H4 (cell line): ENCODE data around the gene PLEKHG4B. TPM values are rescaled to one million over a fixed set of nuclear protein-coding genes. Genes with fewer than 3 reads are reported as not detected.

Source experiments
- DNase-seq: peaks from one replicate; pipeline ENCODE4 v3.0.0-alpha.2; 2015; ENCODE audit warnings: low spot score
- total RNA-seq: library from RNA; depleted of rRNA; stranded (reverse); fragments of >200 nt; shearing (Covaris generic); gene quantifications from 2 replicates; pipeline ENCODE4 v1.2.3, GENCODE V29; 2014

PLEKHG4B gene
- total RNA-seq, 1 experiment from 2014 or later, result 7.3 TPM

GRCh38 chr5:94113-94892 lies 2.3 kb downstream of the PLEKHG4B start:
- no peak for DNase-seq

GRCh38 chr5:95241-95980 lies 3.4 kb downstream of the PLEKHG4B start:
- DNase-seq, result no peak

DNA sequence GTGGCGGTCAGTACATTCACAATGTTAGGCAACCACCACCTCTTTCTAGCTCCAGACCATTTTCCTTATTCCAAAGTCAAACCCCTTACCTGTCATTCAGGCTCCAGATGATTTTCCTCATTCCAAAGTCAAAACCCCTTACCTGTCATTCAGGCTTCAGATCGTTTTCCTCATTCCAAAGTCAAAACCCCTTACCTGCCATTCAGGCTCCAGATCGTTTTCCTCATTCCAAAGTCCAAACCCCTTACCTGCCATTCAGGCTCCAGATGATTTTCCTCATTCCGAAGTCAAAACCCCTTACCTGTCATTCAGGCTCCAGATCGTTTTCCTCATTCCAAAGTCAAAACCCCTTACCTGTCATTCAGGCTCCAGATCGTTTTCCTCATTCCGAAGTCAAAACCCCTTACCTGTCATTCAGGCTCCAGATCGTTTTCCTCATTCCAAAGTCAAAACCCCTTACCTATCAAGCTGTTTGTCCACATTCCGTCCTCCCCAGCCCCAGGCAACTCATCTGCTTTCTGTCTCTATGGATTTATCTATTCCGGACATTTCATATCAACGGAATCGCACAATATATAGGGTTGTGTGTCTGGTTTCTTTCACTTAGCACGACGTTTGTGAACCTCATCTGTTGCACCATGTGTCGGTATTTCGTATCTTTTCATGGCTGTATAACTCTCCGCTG lies 5.2 kb downstream of the PLEKHG4B start:
- no peak for DNase-seq

- no peak for DNase-seq
These were observed 7.8 kb downstream of the PLEKHG4B start for GRCh38 chr5:99815-100214.

DNA sequence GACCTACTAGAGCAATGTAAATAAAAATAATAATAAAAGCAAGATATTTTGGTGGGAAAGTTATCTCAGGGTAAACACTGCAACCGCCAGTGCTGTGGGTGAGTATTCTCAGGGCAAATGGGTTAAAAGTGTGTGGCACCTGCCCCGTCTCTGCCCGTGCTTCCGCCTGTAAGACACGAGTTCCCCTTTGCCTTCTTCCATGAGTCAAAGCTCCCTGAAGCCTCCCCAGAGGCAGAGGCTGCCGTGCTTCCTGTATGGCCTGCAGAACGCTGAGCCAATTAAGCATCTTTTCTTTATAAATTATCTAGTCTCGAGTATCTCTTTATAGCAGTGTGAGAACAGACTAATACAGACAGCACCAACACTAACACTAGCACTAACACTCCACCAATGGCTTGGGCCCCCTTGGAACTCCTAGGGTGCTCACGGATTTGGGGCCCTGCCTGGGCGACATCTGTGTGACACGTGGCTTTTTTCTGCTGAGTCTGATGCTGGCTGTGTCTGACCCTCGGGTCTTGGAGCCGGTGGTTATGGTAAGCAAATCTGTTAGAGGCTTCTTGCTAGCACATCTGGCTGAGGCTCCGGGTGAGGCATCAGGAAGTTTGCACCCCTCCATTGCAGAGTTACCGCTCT lies 10.6 kb downstream of the PLEKHG4B start:
- DNase-seq, result no peak

GRCh38 chr5:104106-104505 lies 12.1 kb downstream of the PLEKHG4B start:
- DNase-seq, result peak; percentile 43

DNA sequence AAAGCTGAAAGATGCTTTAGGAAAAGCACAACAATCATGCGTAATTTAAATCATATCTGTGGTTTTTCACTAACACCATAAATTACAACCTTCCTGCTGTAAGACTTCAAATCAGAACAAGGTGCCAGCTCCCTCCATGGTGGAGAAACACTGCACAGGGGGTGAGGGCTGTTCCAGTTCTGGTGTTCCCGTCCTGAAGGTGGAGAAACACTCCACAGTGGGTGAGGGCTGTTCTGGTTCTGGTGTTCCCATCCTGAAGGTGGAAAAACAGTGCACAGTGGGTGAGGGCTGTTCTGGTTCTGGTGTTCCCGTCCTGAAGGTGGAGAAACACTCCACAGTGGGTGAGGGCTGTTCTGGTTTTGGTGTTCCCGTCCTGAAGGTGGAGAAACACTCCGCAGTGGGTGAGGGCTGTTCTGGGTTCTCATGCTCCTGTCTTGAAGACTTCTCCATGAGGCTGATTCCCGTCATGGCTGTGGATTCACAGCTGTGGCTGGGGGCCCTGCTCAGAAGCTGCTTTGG lies 12.9 kb downstream of the PLEKHG4B start:
- no peak for DNase-seq

DNA sequence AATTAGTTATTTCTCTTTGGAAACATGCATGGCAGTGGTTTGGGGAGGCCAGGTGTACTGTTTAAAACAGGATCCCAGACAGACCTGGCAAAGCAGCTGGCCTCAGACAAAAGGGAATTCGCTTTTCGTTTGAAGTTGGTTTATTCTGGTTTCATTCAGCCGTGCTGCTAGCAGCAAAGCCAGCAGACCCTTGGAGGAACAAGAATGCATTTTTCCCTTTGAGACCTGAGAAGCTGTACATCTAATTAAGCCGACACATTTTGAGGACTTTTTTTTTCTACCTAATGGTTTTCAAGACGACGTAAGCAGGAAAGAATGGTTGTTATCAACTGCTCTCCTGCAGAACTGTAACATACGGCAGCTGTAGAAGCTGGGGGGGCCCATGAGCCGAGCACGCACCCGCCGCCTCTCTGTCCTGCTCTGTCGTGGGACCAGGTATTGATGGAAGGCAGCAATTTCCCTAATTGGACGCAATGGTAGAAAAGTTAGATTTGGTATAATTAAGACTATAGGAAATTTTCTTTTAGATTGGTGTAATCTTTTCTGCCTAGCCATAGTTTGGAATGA lies 13.6 kb downstream of the PLEKHG4B start:
- no peak for DNase-seq

GRCh38 chr5:106587-106986 lies 14.6 kb downstream of the PLEKHG4B start:
- DNase-seq, result no peak

DNA sequence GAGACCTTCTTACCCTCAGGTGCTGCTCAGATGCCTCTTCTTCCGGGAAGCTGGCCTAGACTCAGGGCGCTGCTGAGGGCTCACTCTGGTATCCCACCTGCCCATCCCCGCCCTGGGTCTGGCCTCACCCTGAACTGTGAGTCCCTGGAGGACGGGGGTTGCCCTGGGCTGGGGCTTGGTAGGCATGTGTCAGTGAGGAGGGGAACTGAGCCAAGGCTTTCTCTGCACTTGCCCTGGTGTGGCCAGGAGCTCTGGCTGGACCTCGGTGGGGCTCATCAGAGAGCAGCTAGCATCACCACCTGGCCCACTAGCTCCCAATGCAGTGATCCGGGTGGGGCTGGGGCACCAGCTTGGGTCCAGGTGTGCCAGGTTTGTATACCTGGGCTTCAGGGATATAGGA lies 15.6 kb downstream of the PLEKHG4B start:
- DNase-seq, result no peak

DNA sequence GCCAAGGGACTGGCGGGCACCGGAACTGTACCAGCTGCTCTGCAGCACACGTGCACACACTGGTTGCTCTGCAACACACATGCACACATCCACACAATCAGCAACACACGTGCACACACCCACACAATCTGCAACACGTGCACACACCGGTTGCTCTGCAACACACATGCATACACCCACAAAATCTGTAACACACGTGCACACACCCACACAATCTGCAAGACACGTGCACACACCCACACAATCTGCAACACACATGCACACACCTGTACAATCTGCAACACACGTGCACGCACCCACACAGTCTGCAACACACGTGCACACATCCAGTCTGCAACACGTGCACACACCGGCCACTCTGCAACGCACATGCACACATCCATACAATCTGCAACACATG lies 17.9 kb downstream of the PLEKHG4B start:
- no peak for DNase-seq

DNA sequence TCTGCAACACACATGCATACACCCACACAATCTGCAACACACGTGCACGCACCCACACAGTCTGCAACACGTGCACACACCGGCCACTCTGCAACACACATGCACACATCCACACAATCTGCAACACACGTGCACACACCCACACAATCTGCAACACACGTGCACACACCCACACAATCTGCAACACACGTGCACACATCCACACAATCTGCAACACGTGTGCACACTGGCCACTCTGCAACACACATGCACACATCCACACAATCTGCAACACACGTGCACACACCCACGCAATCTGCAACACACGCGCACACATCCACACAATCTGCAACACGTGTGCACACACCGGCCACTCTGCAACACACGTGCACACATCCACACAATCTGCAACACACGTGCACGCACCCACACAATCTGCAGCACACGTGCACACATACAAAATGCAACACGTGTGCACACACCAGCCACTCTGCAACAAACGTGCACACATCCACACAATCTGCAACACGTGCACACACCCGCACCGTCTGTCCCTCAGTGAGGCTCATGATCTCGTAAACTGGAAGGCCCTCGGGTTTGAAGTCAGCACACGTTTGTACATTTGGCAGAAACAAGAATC lies 18.4 kb downstream of the PLEKHG4B start:
- no peak for DNase-seq

- DNase-seq, result no peak
These were observed 19.2 kb downstream of the PLEKHG4B start for GRCh38 chr5:111171-111570.

DNA sequence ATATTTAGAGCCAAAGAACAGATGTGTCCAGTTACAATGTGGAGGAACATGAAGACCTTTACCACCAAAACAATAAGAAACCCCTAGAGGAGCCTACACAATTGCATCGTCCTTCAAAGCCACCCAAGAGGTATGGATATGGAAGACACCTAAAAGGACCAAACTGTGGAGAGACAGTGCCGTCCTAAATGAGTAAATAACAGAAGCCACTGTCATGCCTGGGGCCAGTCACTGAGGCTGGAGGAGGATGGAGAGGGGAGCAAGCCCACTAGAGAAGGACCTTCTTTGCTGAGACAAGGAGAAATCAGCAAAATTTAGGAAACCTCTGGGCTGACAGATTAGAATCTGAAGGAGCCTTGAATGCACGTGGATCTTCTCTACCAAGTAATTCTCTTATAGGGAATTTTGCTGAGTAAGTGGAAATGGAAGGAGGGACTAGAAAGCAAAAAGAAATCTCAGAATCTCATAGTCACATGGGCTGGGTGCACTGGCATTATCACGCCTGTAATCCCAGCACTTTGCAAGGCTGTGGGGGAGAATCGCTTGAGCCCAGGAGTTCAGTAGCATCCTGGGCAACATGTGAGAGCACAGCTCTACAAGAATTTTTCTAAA lies 27.6 kb downstream of the PLEKHG4B start:
- no peak for DNase-seq

DNA sequence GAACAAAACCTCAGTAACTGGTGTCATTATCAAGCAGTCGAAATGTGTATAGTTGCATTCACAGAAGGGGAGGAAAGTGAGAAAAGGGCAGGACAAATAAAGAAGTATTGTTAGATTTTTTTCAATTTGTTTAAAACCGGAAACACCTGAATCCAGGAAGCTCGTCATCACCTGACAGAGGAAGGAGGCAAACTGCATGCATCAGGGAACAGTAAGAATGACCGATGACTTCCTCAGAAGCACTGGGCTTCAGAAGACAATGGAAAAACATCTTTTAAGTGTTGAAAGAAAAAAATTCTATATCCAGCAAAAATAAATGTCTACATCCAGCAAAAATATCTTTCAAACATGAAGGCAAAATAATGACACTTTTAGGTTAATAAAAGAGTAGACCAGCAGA lies 29.5 kb downstream of the PLEKHG4B start:
- DNase-seq, result no peak

GRCh38 chr5:125815-126214 lies 33.8 kb downstream of the PLEKHG4B start:
- no peak for DNase-seq

DNA sequence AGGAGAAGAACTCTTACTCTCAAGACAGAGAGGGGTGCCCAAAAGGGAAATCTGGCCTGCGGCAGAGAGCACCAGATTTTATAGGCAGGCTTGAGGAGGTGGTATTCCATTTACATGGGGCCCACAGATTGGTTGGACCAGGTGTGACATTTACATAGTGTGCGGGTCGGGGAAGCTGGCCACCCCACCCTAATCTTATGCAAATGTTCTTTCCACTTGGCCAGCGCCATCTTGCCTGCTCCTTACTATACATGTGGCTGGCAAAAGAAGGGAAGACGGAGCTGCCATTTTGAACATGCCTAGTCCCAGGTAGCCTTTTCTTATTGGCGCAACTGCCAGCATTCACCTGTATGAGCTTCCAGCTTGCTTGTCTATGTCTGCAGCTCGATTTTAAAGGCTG lies 34.8 kb downstream of the PLEKHG4B start:
- DNase-seq, result no peak

GRCh38 chr5:127886-128285 lies 35.9 kb downstream of the PLEKHG4B start:
- no peak for DNase-seq

- DNase-seq, result no peak
These were observed 36.5 kb downstream of the PLEKHG4B start for GRCh38 chr5:128446-128845.

DNA sequence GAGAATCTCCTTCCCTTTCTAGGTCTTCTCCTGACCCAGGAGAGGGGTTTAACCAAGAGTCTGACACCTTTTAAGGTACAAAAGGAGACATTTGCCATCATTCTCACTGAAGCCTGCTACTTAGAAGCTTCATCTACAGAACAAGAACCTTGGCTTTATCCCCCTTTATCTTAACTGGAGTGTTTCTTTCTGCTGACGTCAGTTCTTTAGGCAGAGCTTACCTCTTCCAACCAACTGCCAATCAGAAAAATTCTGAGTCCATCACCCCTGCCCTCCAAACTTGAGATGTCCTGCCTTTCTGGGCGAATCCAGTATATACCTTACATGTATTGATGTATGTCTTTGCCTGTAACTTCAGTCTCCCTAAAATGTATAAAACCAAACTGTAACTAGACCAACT lies 37.2 kb downstream of the PLEKHG4B start:
- no peak for DNase-seq

DNA sequence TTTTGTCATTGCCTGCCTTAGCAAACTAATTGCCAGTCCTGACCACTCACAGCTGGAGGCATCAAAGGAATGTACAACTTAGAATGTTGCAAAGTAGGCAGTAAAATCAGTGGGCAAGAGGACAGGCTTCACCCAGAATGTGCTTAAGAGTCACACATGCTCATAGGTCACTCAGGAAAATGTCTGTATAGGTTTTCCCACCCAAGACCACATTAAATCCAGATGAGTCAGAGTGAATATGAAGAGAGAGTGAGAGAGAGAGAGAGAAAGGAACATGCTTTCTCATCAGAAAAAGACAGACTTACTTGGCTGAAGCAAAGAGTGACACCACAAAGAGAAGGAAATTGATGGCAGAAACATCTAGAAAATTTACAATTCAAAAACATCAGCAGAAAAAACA lies 37.9 kb downstream of the PLEKHG4B start:
- DNase-seq, result no peak
